ENCODE data around the gene DSCAML1. TPM values are rescaled to one million over a fixed set of nuclear protein-coding genes. Genes with fewer than 3 reads are reported as not detected.

The DSCAML1 gene
- total RNA-seq, 2 experiments from 2014 or later = 0.42 to 1.4 TPM

Other genes with a start within 250 kb of the DSCAML1 start
- 10 to 100 TPM; 13.1 to 19.0 TPM for gene FXYD2, start 27.5 kb upstream of the DSCAML1 start, total RNA-seq
- gene FXYD6, start 79.4 kb upstream of the DSCAML1 start, total RNA-seq = under 1 TPM; 0.12 to 0.20 TPM
- 1 to 10 TPM; 1.7 to 2.0 TPM for gene TMPRSS13, start 132.2 kb upstream of the DSCAML1 start, total RNA-seq
- gene IL10RA, start 189.2 kb upstream of the DSCAML1 start, total RNA-seq = 100 to 1,000 TPM; 247 to 260 TPM